Psoas muscle (tissue), 8 donors: Measurements from ENCODE around the gene CLC. TPM values are rescaled to one million over a fixed set of nuclear protein-coding genes. Genes with fewer than 3 reads are reported as not detected.
"Not testable (repeated sequence)": the region's sequence is repeated elsewhere in the genome, so short reads cannot be mapped to it uniquely, and the experiment has no call there.

ENCODE experiments used
- ATAC-seq, 4 donors: fragments of 200-7000 bp; cut with Tn5 transposase; one replicate each; pipeline ENCODE4 v1.9.1; 2020; ENCODE audit warnings: moderate library complexity in 3 of 4, mild to moderate bottlenecking in 2 of 4
- DNase-seq, 2 donors: peaks; one replicate each; pipeline ENCODE4 v3.0.0-alpha.2; 2020
- H3K27ac ChIP-seq: fragments of 200-600 bp; one replicate; pipeline ENCODE4 v1.8.0; 2022
- H3K27me3 ChIP-seq, 3 donors: fragments of 200-600 bp in 1 of 3; one replicate each; pipeline versions ENCODE4 v1.6.1 to v1.8.0; 2013 to 2022; ENCODE audit warnings: low read length in 2 of 3, mild to moderate bottlenecking in 2 of 3, moderate library complexity in 1 of 3; ENCODE audit not compliant: insufficient read depth in 3 of 3
- H3K36me3 ChIP-seq, 2 donors: fragments of 200-600 bp in 1 of 2; one replicate each; pipeline versions ENCODE4 v1.6.1 to v1.8.0; 2013 to 2022; ENCODE audit warnings: low read depth in 1 of 2, mild to moderate bottlenecking in 1 of 2, moderate library complexity in 1 of 2; ENCODE audit not compliant: insufficient read depth in 1 of 2
- H3K4me1 ChIP-seq: fragments of 200-600 bp; one replicate; pipeline ENCODE4 v1.8.0; 2022
- H3K4me3 ChIP-seq: fragments of 200-600 bp; one replicate; pipeline ENCODE4 v1.8.0; 2022; ENCODE audit warnings: mild to moderate bottlenecking
- H3K9me3 ChIP-seq: fragments of 200-600 bp; one replicate; pipeline ENCODE4 v1.8.0; 2022
- WGBS, 3 donors: extraction: QIAGEN DNeasy Blood & Tissue Kit; methylation state at CpG; one replicate each; pipeline versions ENCODE4 v1.1.6 to v1.1.7; 2013; 5-methylcytosine and 5-hydroxymethylcytosine counted together
- intact Hi-C, 2 donors: fragments of 100-400 bp; cut with DNase I; formaldehyde crosslinking; loops; one replicate each; pipeline versions ENCODE4 v1.11.0 to v1.14.2; 2022
- polyA plus RNA-seq, 3 donors: library from polyadenylated mRNA; stranded (reverse); fragments of 200-250 nt; gene quantifications; one replicate each; pipeline ENCODE4 v1.2.3, GENCODE V29; 2013
- total RNA-seq, 4 donors: library from RNA; stranded (reverse); fragmentation: NEBNext Ultra II Directional in 2 of 4; extraction: Animal tissue kit (Norgen Biotek cat#: 25700) in 2 of 4; gene quantifications; one replicate each; pipeline versions ENCODE4 v1.2.1 to v1.2.4, GENCODE V29; 2021 to 2023
- TF ChIP-seq, protein P1 (sequence below): fragments of 200-600 bp; IDR thresholded peaks from one replicate; pipeline ENCODE4 v1.8.0; 2022; ENCODE audit warnings: antibody characterized with exemption
- donor health status: healthy with polysubstance abuse.
- donor health status: DM: no; HTN: no; CAD: no; lungs with moderate emphysema.
- donor health status: Bipolar disorder and iron deficiency.
- donor health status: healthy.
- donor health status: DM: yes; HTN: yes; CAD: no.
- donor health status: DM: no; HTN: no; CAD: no.
- donor health status: DM: no; HTN: no; CAD: no.
- donor health status: DM: yes; HTN: yes; CAD: no.

Gene CLC
- total and polyA plus RNA-seq, 7 donors = 0.59 TPM; not detected in 6

DNA sequence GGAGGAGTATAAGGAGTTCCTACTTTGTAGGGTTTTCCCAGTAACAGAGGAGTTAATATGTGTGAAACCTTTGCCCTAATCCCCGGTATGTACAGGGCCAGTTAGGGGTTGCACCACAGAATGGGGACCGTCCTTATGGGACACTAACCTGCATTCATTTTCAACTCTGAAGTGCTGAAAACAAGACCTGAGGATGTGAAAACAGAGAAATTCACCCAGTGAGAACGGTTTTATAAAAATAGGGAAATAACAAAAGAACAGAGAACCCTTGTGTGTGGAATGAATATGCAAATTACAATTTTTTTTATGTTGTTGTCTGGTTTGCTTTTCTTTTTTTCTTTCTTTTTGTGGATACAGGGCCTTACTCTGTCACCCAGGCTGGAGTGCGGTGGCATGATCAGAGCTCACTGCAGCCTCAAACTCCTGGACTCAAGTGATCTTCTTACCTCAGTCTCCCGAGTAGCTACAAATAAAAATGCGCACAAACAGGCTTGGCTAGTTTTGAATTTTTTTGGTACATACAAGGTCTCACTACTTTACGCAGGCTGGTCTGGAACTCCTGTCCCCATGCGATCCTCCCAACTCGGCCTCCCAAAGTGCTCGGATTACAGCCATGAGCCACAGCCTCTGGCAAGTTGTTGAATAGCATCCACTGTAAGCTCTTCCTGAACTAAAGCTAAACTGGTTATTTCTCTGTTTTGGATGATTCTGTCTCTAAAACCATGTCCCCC lies 10.6 kb downstream of the CLC start:
- H3K27ac ChIP-seq = no peak overlapping the region
- WGBS, 3 donors = 67 to 76% (median 72%) methylated on average over 10 of the region's 10 CpGs
- H3K36me3 ChIP-seq = no peaks in the 10 kb centered on the region
- no peaks in the 10 kb centered on the region for H3K9me3 ChIP-seq
- H3K27me3 ChIP-seq = no peaks in the 10 kb centered on the region
- TF ChIP-seq, protein P1, sequence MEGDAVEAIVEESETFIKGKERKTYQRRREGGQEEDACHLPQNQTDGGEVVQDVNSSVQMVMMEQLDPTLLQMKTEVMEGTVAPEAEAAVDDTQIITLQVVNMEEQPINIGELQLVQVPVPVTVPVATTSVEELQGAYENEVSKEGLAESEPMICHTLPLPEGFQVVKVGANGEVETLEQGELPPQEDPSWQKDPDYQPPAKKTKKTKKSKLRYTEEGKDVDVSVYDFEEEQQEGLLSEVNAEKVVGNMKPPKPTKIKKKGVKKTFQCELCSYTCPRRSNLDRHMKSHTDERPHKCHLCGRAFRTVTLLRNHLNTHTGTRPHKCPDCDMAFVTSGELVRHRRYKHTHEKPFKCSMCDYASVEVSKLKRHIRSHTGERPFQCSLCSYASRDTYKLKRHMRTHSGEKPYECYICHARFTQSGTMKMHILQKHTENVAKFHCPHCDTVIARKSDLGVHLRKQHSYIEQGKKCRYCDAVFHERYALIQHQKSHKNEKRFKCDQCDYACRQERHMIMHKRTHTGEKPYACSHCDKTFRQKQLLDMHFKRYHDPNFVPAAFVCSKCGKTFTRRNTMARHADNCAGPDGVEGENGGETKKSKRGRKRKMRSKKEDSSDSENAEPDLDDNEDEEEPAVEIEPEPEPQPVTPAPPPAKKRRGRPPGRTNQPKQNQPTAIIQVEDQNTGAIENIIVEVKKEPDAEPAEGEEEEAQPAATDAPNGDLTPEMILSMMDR = no peak
- no peak for ATAC-seq
- no peak for DNase-seq
- no peaks in the 10 kb centered on the region for H3K4me1 ChIP-seq
- intact Hi-C loops = no loop called here
- H3K4me3 ChIP-seq = no peak overlapping the region

DNA sequence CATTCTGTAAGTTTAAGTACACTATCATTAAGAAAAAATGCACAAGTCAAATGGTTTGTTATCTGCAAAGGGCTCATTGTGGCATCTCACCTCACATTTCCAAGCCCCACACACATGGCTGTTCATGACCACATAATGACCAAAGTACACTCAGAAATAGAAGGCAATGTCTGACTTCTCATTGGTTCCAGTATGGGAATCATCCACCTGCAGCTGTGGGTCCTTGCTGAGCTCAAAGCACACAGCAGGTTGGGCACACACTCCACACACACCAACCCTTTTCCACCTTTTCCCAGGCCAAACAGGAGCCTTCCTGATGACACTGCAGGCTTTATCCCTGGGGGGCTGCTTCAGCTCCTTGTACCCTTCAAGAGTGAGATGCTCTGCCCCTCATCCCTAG lies 11.8 kb downstream of the CLC start:
- intact Hi-C loops = no loop called here
- no peak overlapping the region for H3K27ac ChIP-seq
- H3K36me3 ChIP-seq = no peaks in the 10 kb centered on the region
- TF ChIP-seq, protein P1 = no peak
- ATAC-seq (no peak), DNase-seq (no peak)
- peaks cover 0 to under 1% (median 0%) of the 10 kb centered on the region in 3 donors for H3K27me3 ChIP-seq
- H3K4me3 ChIP-seq = no peak overlapping the region
- no peaks in the 10 kb centered on the region for H3K4me1 ChIP-seq
- no peaks in the 10 kb centered on the region for H3K9me3 ChIP-seq

DNA sequence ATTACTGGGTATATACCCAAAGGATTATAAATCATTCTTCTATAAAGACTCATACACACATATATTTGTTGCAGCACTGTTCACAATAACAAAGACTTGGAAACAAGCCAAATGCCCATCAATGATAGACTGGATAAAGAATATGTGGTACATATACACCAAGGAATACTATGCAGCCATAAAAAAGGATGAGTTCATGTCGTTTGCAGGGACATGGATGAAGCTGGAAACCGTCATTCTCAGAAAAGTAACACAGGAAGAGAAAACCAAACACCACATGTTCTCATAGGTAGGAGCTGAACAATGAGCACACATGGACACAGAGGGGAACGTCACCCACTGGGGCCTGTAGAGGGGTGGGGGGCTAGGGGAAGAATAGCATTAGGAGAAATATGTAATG lies 17.7 kb downstream of the CLC start:
- not testable (repeated sequence) for DNase-seq, H3K4me1 ChIP-seq

DNA sequence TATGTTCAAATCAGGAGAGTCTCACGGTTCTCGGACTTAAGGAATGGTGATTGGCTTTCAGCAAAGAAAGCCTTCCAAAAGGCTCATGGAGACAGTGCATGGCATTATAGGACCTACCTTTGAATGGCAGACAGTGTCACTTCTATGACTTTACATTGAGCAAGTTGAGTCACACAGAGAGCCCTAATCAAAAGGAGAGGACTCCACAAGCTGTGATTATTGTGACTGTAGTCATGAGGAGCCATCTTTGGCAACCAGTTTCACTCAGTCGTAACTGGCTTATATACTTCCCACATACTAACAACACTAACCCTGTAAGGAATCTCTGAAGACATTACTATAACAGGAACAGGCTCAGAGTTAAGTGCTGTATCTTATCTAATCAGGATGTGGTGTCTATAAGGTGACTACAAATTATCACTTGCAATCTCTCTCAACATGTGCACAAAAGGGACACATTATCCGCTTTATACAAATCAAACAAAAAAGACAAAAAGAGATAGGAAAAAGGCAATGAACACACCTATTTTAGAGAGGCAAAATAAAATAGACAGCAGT lies 27.4 kb downstream of the CLC start:
- DNase-seq (no peak), ATAC-seq (no peak)
- Histone ChIP-seq H3K4me1 (no peaks in the 10 kb centered on the region), H3K9me3 (peaks cover 3% of the 10 kb centered on the region), H3K4me3 (no peak overlapping the region), H3K27me3 (no peaks in the 10 kb centered on the region), H3K27ac (no peak overlapping the region), H3K36me3 (no peaks in the 10 kb centered on the region)
- TF ChIP-seq, protein P1 = no peak
- WGBS, 3 donors = 81 to 90% (median 84%) methylated on average over 4 of the region's 4 CpGs
- intact Hi-C loops = no loop called here

More for the DNA sequence above, 17.7 kb downstream of the CLC start:
- ATAC-seq, H3K9me3 ChIP-seq, intact Hi-C loops, H3K27ac ChIP-seq, H3K4me3 ChIP-seq, H3K36me3 ChIP-seq, H3K27me3 ChIP-seq: not testable (repeated sequence)
- 66 to 77% (median 77%) methylated on average over 3 of the region's 3 CpGs for WGBS, 3 donors

DNA sequence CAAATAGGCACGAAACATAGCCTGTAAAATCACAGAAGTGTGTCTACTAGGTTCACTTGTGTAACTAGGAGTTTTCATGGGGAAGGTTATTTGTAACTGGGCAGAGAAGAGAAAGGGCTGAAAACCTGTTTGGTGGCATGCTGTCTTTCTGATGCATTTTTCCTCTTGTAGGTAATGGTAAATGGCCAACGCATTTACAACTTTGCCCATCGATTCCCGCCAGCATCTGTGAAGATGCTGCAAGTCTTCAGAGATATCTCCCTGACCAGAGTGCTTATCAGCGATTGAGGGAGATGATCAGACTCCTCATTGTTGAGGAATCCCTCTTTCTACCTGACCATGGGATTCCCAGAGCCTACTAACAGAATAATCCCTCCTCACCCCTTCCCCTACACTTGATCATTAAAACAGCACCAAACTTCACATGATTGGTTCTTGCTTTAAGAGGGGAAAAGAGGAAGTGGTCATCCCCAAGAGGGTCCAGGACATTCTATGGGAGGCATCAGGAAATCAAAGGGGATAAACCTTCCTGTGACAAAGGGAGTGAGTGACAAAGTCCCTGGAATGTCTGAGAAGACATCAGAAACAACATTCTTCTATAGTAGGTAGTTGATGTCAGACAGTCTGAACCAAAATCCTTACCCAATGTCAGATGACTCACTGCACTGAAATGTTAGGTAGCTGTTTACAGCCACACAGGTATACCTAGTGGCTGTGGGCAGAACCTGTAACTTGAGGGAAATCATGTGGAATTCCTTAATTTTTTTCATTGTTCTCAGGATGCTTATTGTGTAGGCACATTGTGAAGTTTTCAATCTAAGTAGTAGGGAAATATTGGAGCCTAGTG lies 28.6 kb downstream of the CLC start:
- Histone ChIP-seq H3K27me3 (no peaks in the 10 kb centered on the region), H3K36me3 (no peaks in the 10 kb centered on the region), H3K27ac (no peak overlapping the region), H3K4me3 (no peak overlapping the region), H3K4me1 (no peaks in the 10 kb centered on the region), H3K9me3 (peaks cover 3% of the 10 kb centered on the region)
- intact Hi-C loops = no loop called here
- 74 to 88% (median 83%) methylated on average over 5 of the region's 5 CpGs for WGBS, 3 donors
- TF ChIP-seq, protein P1 = no peak
- ATAC-seq = no peak
- DNase-seq = no peak
